GM21737 (cell line): Measurements from ENCODE around the gene KANSL3.
"Not testable (repeated sequence)": the region's sequence is repeated elsewhere in the genome, so short reads cannot be mapped to it uniquely, and the experiment has no call there.

Experiments
- ATAC-seq: cut with Tn5 transposase; IDR thresholded peaks from one replicate; pipeline ENCODE4 v1.9.1; 2021; ENCODE audit warnings: mild to moderate bottlenecking, moderate library complexity; ENCODE audit not compliant: unreplicated experiment

Gene KANSL3

DNA sequence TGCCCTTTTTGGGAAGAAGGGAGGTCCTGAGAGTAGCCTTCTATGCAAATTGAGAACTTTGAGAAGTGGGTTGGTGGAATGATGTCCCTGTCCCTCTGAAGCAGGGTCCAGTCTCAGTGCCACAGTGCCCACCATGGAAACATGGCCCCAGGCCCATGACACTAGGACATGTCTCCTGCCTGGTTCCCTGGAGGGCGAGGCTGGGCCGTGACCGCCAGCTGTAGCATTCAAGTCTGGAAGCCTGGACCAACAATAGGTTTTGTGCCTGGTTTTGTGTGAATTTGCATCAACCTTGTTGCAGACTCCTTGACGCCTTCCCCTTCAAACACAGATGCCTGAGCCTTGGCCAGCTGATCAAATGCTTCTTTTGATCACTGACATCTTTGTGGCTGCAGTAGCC, 74.1 kb downstream of the KANSL3 start:
- no peak for ATAC-seq

DNA sequence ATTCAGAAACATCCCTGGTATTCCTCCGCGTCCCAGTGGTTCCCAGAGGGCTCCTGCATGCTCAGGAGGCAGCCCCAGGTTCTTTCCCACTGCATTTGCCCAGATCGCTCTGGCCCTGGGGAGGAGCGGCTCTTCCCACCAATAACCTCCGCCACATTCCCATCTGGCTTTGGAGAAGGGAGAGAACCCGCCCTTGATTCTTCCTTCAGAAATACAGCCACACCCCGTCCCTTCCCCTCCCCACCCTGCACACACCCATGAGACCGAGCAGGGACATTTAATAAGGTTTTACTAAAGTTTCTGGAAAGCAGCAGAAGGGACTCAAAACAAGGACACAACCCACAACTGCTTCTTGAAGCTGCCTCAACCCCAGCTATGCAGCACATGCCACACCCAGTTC, 79.6 kb downstream of the KANSL3 start:
- ATAC-seq, result no peak

DNA sequence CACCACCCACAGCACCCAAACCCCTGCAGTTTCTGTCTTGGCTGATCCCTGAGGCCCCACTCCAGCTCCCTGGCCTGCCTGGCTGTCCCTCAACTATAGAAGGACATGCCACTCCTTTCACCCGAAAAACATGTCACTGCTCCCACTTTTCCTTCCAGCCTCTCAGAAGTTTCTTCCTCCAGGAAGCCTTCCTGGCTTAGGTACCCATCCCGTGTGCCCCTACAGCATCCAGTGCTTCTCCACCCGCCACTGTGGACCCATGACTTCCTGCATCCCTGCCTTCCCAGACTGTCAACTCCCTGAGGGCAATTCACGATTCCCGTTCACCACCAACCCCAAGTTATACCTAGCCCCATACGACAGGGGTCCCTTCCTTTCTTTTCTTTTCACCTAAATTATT, 80.1 kb downstream of the KANSL3 start:
- ATAC-seq, result no peak

DNA sequence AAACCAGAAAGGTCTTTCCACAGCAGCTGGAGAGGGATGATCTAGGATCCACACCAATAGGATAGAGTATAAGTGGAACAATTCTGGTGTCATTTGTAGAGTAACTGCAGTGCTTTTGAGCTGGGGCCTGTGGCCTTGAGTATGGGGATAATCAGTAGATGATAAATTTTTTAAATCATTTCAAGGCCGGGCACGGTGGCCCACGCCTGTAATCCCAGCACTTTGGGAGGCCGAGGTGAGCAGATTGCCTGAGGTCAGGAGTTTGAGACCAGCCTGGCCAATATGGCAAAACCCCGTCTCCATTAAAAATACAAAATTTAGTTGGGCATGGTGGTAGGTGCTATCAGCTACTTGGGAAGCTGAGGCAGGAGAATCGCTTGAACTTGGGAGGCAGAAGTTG, 80.7 kb downstream of the KANSL3 start:
- not testable (repeated sequence) for ATAC-seq

DNA sequence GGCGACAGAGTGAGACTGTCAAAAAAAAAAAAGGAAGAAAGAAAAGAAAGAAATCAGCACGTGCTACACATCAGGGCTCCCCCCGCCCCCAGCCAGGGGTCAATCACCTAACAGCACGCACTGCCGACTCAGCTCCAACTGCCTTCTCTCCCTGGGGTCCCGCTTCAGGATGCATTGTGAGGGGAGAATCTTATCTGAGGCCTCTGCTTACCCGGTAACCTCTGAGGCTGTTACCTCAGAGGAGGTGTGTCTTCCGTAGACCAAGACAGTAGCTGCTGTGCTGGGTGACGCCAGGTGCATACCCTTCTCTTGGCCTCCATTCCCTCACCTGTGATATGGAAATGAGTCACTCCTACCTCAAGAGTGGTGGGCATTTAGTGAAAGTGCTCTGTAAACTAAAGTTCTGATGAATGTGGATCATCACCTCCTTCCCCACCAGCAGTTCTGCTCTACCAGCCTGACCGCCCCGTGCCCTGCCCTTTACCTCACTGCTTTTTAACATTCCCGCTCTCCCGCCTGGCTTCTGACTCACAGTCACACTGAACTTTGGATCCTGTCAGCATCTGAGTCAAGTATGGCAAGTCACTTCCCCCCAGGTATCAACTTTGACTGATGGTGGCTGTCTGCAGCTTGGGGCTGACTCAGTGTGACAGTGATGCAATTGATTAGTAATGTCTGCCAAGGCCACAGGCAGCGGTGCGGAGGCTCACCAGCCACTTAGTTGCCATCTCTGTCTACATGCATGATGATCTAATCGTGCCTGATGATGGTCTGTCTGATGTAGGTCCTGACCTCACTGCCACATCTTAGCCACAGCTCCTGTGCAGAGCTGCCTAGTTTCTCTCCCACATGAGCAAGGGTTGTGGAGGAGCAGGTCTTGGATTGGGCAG, 81.4 kb downstream of the KANSL3 start:
- ATAC-seq, result no peak

DNA sequence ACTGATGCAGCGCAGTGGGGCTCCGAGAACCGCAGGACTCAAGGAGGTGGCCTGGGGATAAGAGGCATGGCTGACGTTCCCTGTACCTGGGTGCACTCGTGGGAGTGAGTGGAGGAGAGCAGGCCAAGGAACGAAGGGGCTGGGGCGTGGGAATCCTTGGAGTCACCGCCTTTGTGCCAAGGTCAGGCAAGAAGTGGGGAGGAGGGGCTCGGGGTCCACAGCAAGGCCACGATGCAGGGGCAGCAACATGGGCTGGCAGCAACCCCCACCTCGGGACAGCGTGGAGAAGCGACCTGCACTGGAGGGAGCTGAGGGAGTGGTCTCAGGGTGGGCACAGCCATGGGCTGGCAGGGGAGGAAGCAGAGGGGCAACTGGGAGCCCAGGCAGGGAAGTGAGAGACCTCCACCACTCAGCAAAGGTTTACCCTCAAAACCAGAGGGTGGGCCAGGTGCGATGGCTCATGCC, 82.9 kb downstream of the KANSL3 start:
- ATAC-seq, result no peak

DNA sequence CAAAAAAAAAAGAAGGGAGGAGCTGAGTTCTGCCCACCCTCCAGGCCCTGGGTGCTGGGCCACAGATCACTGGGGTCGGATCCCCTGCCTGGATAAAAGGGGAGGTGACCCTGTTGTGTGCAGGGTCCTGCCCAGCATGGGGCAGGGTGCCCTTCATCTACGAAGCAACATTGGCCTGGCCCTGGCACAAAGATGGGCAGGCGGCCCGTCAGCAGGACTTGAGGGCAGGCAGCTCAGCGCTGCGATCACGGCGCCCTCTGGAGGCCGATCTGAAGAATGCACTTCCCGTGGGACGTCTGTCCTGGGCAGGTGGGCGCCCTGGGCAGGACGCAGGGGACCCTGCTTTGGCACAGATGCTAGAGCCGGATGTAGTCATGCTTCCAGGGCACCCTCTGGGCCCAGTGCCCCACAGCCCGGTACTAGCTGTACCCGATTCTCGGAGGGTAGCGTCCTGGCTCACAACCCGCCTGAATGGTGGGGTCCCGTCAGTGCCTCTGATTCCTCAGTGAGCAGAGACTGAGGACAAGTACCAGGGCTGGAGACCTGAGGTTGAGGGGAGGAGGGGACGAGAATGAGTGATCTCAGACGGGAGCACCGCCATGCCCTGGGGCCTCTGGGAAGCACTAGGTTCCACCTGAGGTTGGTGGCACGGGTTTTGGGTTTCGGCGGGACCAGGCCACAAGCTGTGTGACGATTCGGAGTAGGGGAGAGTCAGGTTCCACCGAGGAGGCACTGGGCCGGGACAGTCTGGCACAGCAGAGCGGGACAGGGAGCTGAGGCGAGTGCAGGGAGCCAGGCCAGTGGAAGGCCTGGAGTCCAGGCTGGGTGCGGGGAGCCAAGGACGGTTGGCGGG, 83.6 kb downstream of the KANSL3 start:
- no peak for ATAC-seq

DNA sequence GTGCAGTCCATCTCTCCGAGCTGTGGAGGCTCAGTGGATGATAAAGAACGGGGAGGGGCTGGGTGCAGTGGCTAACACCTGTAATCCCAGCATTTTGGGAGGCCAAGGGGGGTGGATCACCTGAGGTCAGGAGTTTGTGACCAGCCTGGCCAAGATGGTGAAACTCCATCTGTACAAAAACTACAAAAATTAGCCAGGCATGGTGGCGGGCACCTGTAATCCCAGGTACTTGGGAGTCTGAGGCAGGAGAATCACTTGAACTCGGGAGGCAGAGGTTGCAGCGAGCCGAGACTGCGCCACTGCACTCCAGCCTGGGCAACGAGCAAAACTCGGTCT, 84.2 kb downstream of the KANSL3 start:
- not testable (repeated sequence) for ATAC-seq

DNA sequence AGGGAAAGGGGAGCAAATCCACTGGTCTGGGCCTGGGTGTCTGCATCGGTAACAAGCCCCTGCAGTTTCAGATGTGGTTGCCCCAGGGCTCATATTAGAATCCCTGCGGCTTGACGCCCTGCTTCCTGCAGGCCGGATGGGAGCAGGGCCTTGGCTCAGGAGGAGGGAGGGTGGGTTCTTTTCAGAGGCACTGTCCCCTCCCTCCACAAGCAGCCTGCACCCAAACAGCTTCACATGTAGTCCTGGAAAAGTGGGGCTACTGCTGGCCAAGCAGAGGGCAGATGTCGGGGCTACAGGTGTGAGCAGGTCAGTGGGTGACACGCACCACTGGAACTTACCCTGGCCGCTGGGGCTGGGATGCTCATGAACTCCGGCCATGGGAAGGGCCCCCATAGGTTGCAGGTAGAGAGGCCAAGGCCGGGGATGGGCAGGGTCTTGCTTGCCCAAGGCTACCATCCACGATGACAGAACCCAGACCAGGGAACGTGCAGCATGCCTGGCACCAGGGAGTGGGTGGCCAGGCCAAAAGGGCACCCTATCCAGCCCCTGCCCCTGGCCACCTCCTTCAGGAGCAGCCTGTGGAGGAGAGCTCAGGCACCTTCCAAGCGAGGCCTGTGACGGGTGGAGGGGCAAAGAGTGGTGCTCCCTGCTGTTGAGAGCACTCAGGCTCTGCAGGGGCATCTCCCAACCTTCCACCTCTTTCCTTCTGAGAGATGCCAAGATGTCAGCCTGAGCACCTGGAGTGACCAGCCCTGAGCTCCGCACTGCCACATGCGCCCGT, 84.7 kb downstream of the KANSL3 start:
- no peak for ATAC-seq

DNA sequence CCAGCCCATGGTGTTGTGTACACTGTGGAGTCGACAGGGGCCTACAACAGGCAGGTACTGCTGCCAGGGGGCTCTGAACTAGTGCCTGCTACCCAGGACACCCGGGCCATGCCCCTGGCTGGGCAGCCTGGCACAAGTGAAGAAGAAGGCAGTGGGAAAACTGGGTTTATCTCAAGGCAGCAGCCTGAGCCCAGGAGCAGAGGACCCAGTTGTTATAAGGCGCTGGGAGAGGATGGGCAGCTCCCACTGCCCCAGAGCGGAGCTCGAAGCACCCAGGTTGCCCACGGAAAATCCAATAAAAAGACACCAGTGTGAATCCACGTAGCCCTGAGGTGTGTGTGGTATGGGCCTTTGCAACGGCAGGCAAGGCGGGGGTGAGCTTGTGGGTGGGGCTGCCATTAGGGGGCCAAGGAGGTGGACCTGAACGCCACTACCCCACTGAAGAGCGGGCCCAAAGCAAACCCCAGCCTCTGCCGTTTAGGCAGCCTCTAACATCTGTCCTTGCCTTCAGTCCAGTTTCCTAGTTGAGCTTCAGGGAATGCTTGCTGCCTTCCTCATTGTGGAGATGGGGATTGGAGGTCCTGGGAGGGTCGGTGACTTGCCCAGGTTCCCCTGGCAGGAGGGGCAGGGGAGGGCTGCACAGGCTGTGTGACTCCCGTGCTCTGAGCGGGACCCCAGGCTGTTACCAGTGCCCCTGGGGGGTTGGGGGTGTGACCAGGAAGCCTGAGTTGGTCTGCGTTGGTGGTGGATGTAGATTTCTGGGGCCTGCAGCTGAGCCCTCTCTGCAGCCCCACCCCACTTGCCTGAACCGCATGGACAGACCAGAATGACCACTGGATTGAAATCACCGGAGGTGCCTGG, 85.6 kb downstream of the KANSL3 start:
- no peak for ATAC-seq

DNA sequence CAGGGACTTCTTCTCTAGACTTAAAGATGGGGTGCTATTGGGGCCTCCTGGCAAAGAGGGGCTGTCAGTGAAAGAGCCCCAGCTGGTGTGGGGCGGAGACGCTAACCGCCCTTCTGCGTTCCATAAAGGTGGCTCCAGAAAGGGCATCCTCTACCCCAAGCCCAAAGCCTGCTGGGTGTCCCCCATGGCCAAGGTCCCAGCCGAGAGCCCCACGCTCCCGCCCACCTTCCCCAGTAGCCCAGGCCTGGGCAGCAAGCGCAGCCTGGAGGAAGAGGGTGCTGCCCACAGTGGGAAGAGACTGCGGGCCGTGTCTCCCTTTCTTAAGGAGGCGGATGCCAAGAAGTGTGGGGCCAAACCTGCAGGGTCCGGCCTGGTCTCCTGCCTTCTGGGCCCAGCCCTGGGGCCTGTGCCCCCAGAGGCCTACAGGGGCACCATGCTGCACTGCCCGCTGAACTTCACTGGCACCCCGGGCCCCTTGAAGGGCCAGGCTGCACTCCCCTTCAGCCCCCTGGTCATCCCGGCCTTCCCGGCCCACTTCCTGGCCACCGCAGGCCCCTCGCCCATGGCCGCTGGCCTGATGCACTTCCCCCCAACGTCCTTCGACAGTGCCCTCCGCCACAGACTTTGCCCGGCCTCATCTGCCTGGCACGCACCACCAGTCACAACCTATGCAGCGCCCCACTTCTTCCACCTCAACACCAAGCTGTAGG, 86.4 kb downstream of the KANSL3 start:
- ATAC-seq, result no peak

DNA sequence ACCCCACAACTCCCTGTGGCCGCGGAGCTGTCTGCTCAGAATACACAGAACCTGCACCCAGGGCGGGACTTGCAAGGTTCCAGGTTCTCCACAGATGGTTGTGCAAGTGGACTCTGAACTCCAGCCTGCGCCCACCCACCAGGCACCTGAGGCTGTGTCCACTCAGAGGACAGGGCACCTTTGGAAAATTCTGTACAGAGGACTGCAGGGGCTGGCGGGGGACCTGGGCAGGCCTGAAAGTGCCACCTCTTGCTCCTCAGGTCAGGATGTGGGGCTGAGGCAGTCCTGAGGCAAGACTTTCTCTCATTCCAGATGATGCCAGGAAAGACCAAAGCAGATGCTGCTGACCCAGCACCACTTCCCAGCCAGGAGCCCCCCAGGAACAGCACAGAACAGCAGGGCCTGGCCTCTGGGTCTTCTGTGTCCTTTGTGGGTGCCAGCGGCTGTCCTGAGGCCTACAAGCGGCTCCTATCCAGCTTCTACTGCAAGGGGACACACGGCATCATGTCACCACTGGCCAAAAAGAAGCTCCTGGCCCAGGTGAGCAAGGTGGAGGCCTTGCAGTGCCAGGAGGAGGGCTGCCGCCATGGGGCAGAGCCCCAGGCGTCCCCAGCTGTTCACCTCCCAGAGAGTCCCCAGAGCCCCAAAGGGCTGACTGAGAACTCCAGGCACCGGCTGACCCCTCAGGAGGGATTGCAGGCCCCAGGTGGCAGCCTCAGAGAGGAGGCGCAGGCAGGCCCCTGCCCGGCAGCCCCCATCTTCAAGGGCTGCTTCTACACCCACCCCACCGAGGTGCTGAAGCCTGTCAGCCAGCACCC, 87.1 kb downstream of the KANSL3 start:
- ATAC-seq, result no peak

DNA sequence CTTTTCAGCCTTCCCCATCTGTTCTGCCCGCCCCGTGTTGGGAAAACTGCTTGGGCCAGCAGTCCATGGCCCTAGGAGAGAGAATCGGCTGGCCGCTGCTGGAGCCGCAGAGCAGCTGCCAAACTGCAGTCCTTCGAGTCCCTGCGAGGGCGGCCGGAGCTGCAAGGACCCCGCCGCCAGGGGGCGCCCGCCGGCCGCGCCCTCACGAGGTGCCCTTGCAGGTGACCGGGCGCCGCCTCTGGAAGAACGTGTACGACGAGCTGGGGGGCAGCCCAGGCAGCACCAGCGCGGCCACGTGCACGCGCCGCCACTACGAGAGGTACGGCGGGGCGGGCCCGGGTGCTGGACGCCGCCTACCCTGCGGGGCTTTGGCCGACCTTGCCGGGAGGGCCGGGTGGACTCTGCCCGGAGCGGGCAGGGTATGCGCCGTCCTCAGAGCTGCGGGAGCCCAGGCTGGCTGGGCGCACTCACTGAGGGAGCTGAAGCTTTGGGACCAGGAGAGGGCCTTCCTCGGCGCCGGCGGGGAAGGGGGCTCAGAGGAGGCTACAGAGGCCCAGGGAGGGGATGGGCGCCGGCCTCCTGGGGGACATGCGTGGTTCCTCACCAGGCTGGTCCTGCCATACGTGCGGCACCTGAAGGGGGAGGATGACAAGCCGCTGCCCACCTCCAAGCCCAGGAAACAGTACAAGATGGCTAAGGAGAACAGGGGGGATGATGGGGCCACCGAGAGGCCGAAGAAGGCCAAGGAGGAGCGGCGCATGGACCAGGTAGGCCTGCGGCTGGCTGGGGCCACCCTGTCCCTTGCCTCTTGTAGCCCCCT, 87.9 kb downstream of the KANSL3 start:
- ATAC-seq, result no peak

DNA sequence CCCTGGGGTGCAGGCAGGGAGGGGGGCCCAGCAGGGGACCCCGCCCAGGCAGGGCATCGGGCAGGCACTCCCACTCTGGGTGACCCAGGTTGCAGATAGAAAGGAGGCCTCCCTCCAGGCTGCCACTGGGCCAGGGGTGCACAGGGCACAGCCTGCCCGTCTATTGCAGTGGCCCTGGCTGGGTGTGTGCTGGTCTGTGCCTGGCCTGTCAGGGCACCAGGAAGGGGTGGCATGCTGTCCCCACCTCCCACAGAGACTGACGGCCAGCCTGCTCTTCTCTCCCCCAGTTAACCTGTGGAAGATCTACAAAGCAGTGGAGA, 88.7 kb downstream of the KANSL3 start:
- ATAC-seq, result no peak

DNA sequence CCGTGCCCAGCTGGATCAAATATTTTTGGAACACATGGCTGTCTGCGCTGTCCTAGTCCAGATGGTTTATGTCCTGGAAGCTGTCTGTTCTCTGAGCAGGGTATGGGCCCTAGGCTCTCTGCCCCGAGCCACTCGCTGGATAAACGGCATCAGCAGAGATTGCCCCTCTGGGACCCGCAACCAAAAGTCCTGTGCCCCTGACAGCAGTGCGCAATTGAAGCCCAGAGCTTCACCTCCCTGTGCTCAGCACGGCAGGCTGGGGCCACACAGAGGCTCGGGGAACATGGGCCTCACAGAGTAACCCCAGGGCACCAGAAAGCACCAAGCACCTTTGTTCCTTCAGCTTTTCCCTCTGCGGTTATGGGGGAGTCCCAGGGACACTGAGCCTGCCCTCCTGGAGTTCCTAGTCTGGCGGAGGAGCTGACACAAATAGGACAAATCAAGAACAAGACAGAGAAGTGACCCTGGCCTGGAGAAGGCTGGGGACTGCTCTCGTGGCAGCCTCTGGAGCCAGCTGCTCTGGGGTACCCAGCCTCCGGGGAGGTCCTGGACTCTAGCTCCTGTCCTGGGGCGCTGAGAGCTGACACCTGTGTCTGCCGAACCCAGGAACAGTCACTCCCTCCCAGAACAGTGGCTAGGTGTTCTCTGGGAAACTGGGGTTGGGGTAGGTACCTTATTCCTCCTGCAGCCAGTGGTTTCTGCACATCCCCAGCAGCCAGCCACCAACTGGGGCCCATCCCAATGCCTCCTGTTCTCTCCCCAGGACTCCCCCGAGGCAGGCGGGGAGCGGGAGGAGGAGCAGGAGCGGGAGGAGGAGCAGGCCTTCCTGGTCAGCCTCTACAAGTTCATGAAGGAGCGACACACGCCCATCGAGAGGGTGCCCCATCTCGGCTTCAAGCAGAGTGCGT, 89.3 kb downstream of the KANSL3 start:
- ATAC-seq, result no peak

DNA sequence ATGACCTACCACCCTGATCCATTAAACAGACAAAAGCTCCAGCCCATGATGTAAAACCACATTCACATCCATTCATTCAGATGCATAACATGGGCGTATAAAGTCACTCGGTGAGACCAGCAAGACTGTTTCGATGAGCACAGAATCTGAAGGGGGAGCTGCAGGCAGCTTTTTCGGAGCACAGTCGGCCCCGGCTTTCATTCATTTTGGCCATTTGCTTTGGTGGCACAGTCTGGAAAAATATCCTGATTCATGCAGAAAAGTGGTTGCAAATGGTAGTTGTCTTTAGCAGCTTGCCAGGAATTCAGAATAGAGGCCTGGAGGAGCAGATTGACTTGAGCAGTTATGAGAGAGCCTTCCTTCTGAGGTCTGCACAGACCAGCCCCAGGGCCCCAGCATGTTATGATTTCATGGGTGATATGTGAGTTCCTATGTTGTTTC, 90.4 kb downstream of the KANSL3 start:
- ATAC-seq, result no peak

DNA sequence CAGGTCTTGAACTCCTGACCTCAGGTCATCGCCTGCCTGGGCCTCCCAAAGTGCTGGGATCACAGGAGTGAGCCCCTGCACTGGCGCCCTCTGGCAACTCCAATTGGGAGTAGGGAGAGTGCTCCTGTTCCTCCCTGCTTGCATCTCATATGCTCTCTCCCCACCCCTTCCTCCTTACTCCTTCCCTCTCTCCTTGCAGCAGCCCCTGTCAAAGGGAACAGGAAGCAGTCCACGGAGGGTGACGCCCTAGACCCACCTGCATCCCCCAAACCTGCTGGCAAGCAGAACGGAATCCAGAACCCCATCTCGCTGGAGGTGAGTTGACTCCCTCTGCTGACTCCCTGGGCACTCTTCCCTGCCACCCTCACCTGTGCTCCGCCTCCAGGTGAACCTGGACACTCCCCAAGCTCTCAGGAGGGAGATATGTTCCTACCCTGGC, 90.9 kb downstream of the KANSL3 start:
- ATAC-seq, result no peak
